ENCODE results near the gene DOCK7.
"Not testable (repeated sequence)": the region's sequence is repeated elsewhere in the genome, so short reads cannot be mapped to it uniquely, and the experiment has no call there.

The DOCK7 gene

DNA sequence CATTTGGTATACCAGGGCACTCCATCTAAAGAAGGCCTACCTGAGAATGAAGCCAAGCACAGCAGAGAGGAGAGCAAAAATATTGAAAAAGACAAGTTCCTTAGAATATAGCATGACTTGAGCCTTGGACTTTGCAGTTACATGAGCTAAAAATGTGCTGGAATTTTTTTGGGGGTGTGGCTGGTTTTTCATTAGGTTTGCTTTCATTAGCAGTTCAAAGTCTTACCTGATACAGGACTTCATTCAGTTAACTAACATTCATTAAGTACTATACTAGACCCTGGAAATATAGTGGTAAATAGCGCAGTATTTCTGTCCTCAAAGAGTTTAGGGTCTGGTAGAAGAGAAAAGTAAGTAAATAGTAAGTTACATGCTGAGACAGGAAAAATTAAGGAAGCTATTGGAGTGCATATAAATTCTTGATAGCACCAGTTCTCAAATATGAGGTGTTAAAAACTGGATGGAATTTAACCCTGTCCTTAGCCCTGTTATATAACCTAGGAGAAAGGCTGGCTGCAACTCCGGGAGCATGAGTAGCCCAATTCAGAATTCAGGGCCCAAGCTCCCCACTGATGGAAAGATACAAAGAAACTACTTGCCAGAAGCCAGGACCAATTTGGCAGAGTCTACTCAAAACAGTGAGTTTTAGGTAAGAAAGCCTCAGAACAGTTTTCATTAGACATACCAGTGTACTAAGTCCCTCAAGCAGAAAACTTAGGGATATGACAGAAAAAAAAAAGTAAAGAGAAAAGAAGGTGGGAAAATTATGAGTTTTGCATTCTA, 3.1 kb upstream of the DOCK7 start:
- no peak for DNase-seq

DNA sequence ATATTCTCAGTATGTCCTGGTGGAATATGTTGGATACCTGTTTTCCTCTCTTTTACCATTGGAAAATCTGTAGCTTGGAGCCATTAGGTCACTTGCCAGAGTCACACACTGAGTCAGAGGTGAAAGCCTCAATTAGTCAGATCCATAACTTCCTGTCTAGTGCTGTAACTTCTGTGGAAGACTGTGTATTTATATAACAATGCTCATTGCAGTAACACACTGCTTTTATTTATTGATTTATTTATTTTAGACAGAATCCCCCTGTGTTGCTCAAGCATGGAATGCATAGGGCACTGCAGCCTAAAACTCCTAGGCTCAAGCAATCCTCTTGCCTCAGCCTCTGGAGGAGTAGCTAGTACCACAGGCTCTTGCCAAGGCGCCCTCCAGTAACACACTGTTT, 1.3 kb upstream of the DOCK7 start:
- DNase-seq, result no peak

DNA sequence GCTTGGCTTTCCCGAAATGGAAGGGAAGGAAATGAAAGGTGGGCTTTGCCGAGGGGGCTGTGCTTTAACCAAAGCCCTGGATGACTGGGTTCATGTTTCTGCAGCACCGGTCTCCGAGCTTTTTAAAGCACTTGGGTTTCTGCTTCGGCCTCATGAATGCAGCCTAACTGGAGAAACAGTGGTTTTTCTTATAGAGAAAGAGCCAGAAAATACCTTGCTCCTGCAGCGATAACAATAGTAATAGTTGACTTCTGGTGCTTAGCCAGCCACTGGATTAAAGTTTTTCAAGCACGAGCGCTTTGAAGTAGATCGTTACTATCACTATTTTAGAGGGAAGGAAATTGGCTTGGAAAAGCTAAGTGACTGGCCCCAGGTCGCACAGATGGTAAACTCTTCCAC, 500 bp upstream of the DOCK7 start:
- DNase-seq, result no peak

DNA sequence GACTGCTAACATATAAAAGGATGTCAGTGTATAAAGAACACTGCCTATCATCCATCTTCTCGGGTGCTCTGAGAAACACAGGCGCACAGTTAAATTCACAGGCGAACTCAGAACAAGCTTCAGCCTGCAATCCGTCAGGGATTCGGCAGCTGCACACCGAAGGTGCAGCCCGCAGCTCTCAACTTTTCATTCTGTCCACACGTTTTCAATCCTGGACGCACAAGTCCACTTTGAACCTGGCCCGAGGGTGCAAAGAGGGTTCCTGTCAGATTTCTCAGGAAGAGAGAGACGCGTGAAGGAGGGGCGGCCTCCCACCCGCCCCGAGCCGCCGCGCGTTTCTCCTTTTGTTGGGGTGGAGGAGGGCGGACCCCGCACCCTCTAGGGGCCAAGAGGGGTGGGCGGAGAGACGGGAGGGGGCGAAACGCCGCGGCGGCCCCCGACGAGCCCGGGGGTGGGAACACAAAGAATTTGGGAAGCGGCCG, 724 bp downstream of the DOCK7 start:
- DNase-seq, result peak; percentile 20

DNA sequence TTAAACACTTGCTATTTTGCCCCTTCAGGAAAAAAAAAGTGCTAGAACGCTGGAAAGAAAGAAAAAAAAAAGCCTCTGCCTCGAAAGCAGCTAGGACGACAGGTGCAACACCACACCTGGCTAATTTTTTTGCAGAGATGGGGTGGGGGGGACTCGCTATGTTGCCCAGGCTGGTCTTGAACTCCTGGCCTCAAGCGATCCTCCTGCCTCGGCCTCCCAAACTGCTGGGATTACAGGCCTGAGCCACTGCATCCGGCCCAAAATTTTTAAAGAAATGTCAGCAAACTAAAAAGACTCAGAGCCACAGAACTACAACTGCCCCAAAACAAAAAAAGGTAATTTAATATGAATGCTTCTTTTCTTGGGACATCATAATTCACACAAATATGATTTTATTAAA, 1.4 kb downstream of the DOCK7 start:
- no peak for DNase-seq

DNA sequence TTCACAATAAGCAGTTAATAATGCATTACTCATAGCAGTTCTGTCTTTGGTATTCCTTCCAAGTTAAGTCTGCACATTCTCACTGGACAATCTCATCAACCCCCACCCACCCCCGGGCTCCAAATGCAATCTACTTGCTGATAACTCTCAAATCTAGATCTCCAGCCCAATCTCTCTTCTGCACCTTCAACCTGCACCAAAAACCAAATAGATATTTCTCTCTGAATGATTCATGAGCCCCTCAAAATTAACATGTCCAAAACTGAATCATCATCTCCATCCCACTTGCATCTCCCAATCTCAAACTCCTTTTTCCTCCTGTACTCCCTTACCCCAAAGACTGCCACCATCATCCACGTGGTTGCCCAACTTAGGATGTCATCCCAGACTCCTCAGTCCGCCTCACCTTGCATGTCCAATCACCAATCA, 2.7 kb downstream of the DOCK7 start:
- DNase-seq, result no peak

DNA sequence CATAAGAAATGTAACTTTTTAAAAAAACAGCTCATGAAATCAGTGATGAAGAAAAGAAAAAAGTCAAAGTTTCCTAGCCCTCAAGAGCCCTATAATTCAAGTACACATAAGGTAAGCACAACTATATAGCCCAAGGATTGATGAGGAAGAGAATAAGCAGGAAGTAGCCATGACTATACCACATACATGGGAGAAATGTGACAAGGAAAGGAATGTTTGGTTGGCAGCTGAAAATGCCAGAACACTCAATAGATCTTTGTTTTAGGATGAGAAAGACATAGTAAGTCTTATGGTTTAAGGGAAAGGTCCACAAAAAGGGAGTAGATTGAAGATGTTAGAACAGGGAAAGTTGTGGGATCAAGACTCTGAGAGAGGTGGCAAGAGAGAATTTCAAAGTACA, 5.7 kb downstream of the DOCK7 start:
- DNase-seq, result no peak

DNA sequence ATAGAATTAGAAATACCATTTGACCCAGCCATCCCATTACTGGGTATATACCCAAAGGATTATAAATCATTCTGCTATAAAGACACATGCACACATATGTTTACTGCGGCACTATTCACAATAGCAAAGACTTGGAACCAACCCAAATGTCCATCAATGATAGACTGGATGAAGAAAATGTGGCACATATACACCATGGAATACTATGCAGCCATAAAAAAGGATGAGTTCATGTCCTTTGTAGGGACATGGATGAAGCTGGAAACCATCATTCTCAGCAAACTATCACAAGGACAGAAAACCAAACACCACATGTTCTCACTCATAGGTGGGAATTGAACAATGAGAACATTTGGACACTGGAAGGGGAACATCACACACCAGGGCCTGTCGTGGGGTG, 7.2 kb downstream of the DOCK7 start:
- DNase-seq, result not testable (repeated sequence)

DNA sequence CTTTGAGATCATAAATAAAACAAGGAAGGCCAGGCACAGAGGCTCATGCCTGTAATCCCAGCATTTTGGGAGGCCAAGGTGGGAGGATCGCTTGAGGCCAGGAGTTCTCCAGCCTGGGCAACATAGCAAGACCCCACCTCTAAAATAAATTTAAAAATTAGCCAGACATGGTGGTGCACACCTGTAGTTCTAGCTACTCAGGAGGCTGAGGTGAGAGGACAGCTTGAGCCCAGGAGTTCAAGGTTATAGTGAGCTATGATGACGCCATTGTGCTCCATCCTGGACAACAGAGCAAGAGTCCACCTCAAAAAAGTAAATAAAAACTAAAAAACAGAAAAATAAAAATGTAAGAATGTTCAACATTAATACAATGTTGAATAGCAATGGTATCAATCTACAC, 10.4 kb downstream of the DOCK7 start:
- not testable (repeated sequence) for DNase-seq

DNA sequence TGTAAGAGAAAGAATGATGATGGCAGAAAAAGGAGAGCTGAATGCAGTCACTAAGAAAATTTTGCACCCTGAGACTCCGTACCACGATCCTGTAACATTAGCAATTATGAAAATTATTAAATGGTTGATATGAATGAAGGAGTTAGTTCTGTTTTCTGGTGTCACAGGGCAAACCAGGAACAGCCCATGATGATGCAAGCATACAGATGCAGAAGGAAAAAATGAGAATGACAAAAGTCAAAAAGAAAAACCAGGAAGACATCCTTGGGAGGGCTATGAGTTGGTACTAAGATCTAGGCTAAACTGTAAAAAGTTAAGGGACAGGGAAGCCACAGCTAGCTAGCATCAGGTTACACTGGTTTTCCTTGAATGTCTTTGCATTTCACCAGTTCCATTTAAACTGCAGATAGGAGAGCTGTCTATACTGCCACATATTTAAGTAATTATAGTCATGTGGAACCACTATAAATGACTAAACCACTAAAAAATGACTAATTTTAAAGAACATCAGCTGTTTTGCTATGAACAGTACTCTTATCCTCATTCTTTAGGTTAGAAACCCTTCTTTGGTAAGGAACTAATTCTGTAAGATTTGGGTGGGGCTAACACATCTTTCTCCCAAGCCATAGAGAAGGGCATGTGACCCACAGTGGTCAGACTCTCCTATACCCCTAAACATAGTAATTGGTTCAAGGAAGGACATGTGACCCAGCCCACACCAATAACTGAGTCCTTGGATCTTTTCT, 11.4 kb downstream of the DOCK7 start:
- no peak for DNase-seq

DNA sequence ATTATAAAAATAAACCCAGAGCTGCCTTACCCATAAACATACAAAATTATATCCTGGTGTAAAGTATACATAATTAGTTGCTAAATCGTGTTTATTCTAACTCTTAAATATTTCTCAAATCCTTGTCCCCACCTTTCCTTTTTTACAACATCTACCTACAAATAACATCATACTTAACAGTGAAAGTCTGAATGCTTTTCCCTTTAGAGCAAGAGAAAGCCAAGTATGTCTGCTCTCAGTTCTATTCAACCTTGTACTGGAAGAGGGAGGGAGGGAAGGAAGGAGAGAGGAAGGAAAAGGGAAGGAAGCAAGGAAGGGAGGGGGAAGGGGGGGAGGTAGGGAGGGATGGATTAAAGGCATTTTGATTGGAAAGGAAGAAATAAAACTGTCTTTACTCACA, 14.6 kb downstream of the DOCK7 start:
- no peak for DNase-seq

DNA sequence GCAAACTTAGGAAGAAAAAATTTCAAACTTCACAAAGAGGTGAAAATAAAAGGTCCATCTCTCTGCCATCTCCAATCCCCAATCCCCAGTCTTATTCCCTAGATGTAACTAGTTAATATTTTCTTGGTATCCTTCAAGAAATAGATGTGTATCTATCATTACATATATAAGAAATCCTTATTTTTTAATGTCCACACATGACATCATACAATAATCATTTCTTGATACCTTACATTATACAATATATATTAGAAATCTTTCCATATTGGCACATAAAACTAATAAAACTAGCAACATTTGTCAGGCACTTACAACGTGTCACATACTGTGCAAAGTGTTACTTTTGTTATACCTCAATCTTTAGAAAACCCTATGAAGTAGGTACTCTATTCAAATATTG, 16.2 kb downstream of the DOCK7 start:
- no peak for DNase-seq

DNA sequence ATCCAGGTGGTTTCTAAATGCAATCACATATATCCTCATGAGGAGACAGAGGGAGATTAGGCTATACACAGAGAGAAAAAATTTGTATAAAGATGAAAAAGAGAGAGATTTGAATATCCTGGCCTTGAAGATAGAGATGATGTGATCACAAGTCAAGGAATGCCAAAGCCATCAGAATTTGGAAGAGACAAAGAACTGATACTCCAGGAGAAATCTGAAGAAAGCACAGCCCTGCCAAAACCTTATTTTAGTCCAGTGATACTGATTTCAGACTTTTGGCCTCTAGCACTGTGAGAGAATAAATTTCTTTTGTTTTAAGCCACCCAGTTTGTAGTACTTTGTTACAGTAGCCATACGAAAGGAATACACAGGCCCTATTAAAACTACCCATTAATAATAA, 33.4 kb downstream of the DOCK7 start:
- no peak for DNase-seq

DNA sequence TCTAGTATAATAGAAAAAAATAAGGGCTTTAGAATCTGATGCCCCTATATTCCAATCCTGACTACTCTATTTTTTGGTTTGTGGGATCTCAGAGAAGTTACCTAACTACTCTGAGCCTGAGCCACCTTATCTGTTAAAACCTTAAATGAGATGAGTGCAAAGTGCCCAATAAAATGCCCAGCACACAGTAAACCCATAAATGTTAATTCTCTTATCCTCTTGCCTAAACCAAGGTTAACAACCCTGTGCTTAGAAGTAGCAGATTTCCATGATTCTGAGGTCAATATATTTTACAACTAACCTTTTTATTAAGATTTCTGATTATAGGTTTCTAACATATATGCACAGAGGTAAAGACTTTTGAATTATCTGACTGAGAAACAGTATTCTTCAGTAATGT, 35.8 kb downstream of the DOCK7 start:
- DNase-seq, result no peak

DNA sequence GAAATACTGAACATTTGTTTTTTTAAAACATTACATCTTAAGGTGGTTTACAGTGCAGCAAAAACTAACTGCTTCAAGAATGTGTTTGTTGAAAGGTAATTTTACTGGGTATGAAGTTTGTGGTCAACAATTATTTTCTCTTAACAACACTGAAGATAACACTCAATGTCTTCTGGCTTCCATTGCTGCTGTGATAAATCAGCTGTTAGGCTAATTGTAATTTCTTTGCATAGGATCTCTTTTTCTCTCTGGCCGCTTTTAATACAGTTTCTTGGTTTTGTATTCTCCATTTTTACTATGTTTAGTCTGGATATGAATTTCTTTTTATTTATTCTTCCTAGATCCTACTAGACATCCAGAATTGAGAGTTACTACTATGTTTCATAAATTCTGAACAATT, 44.9 kb downstream of the DOCK7 start:
- DNase-seq, result no peak

DNA sequence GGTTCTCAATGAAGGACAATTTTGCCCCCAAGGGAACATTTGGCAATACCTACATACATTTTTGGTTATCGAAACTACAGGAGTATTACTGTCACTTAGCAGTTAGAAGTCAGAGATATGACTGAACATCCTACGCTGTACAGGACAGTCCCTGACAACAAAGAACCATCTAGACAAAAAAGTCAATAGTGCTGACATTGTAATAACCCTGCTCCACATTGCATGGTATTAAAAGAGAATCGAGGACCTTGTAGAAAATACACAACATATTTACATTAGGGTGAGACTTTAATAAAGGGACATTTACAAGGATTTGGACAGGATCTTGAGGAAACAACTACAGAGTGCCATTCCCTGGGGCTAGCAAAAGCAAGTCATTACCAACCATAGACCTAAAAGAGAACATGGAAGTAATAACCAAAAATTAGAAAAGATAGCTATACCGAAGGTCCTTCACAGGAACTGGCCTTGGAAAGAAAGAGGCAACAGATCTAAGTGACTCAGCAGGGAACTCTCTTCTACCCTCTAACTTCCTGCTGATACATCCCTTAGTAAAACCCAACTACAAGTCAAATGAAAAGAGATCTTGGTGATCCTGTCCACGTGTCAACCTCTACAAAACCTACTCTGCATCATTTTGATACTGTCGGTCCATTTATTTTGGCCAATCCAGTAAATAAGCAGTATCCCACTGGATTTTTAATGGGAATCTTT, 50.6 kb downstream of the DOCK7 start:
- no peak for DNase-seq

DNA sequence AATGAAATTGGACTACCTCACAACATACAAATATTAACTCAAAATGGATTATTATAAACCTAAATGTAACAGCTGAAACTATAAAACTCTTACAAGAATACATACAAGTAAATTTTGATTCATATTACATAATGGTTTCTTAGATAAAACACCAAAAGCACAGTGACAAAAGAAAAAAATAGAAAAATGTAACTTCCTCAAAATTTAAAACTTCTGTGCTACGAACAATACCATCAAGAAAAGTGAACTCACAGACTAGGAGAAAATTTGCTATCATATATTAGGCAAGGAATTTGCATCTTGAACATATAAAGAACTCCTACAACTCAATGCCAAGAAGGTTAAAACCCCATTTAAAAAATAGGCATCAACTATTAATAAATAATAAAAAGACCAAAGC, 59.7 kb downstream of the DOCK7 start:
- DNase-seq, result no peak

DNA sequence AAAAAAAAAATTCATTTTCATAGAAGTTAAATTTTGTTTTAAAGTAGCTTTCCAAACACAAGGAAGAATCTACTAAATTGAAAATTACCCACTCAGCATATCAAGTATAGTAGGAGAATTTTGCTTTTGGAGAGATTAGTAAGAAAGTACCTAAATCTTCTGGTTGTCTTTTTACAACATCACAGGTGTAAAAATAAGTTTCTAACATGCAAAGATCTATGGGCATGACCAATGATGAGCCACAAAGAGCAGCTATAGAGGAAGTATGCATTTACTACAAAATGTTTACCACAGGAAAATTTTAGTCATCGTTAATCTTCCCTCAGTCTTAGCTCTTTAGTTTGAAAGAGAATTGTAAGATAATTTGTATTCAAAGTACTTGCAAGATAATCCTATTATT, 62.8 kb downstream of the DOCK7 start:
- no peak for DNase-seq

DNA sequence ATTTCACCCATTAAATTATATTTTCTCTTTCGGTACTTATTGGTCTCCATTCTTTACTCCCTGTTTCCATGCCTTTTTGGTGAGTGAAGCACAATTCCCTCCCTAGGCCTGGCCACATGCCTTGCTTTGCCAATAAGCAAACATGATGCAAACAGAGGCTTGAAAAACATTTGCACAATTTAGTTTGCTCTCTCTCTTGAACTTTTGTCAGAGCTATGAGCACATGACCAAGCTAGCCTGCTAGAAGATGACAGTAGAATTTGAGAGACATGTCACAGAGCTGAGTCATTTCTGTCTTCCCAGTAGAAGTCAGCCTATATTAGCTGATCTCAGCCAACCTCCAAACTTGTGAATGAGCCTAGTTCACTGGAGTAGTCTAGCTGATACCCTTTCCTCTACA, 66.3 kb downstream of the DOCK7 start:
- peak; percentile 62 for DNase-seq

DNA sequence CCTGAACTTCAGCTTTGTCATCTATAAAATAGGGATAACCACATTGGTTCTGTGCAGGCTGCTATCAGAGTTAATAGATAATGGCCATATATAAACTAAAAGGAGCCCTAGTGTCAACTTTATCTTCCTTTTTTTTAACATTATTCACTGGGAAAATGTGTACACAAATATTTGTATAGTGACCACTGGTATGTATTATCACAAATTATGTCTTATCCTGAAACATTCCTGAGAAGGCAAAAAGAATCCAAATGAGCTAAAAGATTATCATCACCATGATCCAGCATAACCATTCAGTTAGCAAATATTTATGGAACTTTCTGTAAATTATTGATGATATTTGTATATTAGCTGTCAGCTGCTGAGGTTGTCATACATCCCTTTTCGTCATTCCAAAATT, 74.3 kb downstream of the DOCK7 start:
- no peak for DNase-seq

DNA sequence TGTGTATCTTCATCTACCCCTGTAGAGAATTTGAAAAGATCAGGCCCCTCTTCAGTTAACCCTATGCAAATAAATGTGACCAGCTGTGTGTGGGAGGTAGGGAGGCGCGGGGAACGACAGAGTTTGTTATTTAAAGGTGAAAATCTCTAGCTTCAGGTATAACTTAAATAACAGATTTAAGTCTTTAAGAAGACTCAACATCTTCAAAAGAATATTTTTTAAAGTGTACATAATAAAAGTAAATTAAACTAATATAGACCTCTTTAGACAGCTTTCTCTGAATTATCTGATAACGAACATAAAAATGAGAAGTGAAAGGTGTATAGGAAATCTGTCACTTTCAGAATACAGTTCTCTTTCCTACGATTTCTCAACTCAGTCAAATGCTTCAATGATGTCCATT, 74.9 kb downstream of the DOCK7 start:
- no peak for DNase-seq

DNA sequence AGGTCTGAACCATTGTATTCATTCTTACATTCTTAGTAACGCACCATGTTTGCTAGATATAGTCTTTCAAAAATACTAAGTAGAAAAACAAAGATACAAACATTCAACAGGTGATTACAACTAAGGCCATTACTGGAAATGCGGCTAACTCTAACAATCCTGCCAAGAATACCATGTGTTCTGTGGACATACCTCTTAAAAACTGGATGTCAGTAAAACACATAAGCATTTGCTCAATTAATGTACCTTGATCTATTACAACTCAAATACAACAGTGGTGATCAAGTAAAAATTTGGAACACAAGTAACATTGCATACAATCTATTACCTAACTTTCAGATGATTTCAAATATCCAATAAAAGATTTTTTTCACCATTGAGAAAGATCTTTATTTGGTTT, 75.4 kb downstream of the DOCK7 start:
- no peak for DNase-seq

DNA sequence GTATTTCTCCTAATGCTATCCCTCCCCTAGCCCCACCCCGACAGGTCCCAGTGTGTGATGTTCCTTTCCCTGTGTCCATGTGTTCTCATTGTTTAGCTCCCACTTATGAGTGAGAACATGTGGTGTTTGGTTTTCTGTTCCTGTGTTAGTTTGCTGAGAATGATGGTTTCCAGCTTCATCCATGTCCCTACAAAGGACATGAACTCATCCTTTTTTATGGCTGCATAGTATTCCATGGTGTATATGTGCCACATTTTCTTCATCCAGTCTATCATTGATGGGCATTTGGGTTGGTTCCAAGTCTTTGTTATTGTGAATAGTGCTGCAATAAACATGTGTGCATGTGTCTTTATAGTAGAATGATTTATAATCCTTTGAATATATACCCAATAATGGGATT, 77.6 kb downstream of the DOCK7 start:
- DNase-seq, result not testable (repeated sequence)

DNA sequence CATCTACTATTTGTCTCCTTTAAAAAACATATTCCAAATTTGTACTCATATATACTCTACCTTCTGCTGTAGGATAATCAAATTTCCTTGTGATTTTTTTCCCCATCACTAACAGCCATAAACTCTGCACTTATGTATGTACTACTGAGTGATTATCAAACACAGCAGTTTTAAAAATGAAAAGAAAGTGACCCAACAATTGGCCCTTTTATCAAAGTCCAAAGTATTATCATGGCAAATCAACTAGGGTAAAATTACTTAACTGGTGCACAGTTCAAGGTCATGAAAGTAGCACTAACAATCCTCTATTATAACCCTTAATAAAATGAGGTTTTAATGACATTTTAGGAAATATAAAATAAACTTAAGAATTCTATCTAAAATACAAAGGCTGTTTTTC, 79.3 kb downstream of the DOCK7 start:
- no peak for DNase-seq
